H1 (cell line): ENCODE data around the gene RMDN3. TPM values are rescaled to one million over a fixed set of nuclear protein-coding genes. Genes with fewer than 3 reads are reported as not detected.

ENCODE experiments used
- CTCF ChIA-PET: fragments of 300-600 bp; sonication (Branson Sonifier 250); formaldehyde crosslinking; loops from one replicate; lab custom pipeline; 2021; ENCODE audit not compliant: partially characterized antibody; lab: Charles Lee
- POLR2A ChIA-PET: fragments of 300-600 bp; sonication (Branson Sonifier 250); formaldehyde crosslinking; loops from one replicate; lab custom pipeline; 2021; ENCODE audit warnings: inconsistent platforms; ENCODE audit not compliant: partially characterized antibody; lab: Charles Lee
- DNase-seq, 2 experiments: peaks; one replicate each; pipeline versions ENCODE4 v3.0.0 to v3.0.0-alpha.2; 2010 to 2022; ENCODE audit warnings: low spot score in 2 of 2, low read depth in 1 of 2, mixed read lengths in 1 of 2
- FAIRE-seq: peaks from 2 replicates; lab custom pipeline; 2011; peaks lifted over from hg19 to GRCh38; lab: Jason Lieb, UNC
- H2AFZ ChIP-seq: 2 replicates; pipeline ENCODE4 v1.8.1; 2012; ENCODE audit warnings: low read length, inconsistent platforms
- H2AK5ac ChIP-seq: 2 replicates; pipeline ENCODE4 v1.6.1; 2013; ENCODE audit warnings: low read depth, low read length
- H2BK120ac ChIP-seq: replicated peaks from 2 replicates; pipeline ENCODE3; 2013; ENCODE audit warnings: low read depth, low read length, inconsistent platforms
- H2BK12ac ChIP-seq: 2 replicates; pipeline ENCODE4 v1.6.1; 2013; ENCODE audit warnings: low read depth, low read length
- H2BK15ac ChIP-seq: 2 replicates; pipeline ENCODE4 v1.6.1; 2013; ENCODE audit warnings: low read length
- H2BK20ac ChIP-seq: 2 replicates; pipeline ENCODE4 v1.6.1; 2013; ENCODE audit warnings: low read length
- H2BK5ac ChIP-seq: 2 replicates; pipeline ENCODE4 v1.6.1; 2013; ENCODE audit warnings: low read depth, low read length
- H3K14ac ChIP-seq: 2 replicates; pipeline ENCODE4 v1.6.1; 2013; ENCODE audit warnings: inconsistent platforms; ENCODE audit not compliant: insufficient read length
- H3K18ac ChIP-seq: 2 replicates; pipeline ENCODE4 v1.6.1; 2013; ENCODE audit warnings: low read length; ENCODE audit errors: extremely low read depth
- H3K23ac ChIP-seq: 2 replicates; pipeline ENCODE4 v1.6.1; 2013; ENCODE audit warnings: inconsistent platforms; ENCODE audit not compliant: insufficient read length
- H3K23me2 ChIP-seq: 2 replicates; pipeline ENCODE4 v1.6.1; 2013; ENCODE audit warnings: low read depth, low read length
- H3K27ac ChIP-seq: 2 replicates; pipeline ENCODE4 v1.6.1; 2011; ENCODE audit warnings: low read depth, low read length, inconsistent platforms
- H3K27me3 ChIP-seq, 4 experiments: replicated peaks in 1 of 4; 1 replicate in 1 of 4; 2 replicates in 3 of 4; pipeline versions ENCODE4 v1.6.1 to v1.8.1; 2011 to 2013; ENCODE audit warnings: low read length in 3 of 4, mild to moderate bottlenecking in 3 of 4, inconsistent platforms in 2 of 4, mixed read lengths in 2 of 4, moderate library complexity in 1 of 4; ENCODE audit not compliant: control insufficient read depth in 3 of 4, insufficient read depth in 3 of 4; ENCODE audit errors: extremely low read depth in 1 of 4
- H3K36me3 ChIP-seq, 4 experiments: 2 replicates each; pipeline versions ENCODE4 v1.6.1 to v1.8.1; 2011 to 2013; ENCODE audit warnings: mild to moderate bottlenecking in 4 of 4, low read length in 3 of 4, moderate library complexity in 2 of 4, control low read depth in 1 of 4, inconsistent platforms in 1 of 4; ENCODE audit not compliant: insufficient read depth in 4 of 4, control insufficient read depth in 2 of 4
- H3K4ac ChIP-seq: replicated peaks from 2 replicates; pipeline ENCODE3; 2013; ENCODE audit warnings: low read length, low read depth, mixed read lengths, inconsistent platforms; ENCODE audit not compliant: insufficient read length
- H3K4me1 ChIP-seq, 4 experiments: replicated peaks in 1 of 4; 1 replicate in 1 of 4; 2 replicates in 3 of 4; pipeline versions ENCODE4 v1.6.1 to v1.8.1; 2011 to 2013; ENCODE audit warnings: low read length in 3 of 4, inconsistent platforms in 2 of 4, mixed read lengths in 1 of 4; ENCODE audit not compliant: insufficient read depth in 4 of 4, control insufficient read depth in 3 of 4
- H3K4me2 ChIP-seq, 2 experiments: 2 replicates each; pipeline versions ENCODE4 v1.6.1 to v1.8.1; 2011 to 2013; ENCODE audit warnings: low read depth in 2 of 2, low read length in 2 of 2, control low read depth in 1 of 2, inconsistent platforms in 1 of 2, mild to moderate bottlenecking in 1 of 2; ENCODE audit not compliant: insufficient read depth in 1 of 2
- H3K4me3 ChIP-seq, 4 experiments: fragments of 200-600, 300-600 bp in 1 of 4; sonication (generic), shearing (Covaris generic), sonication (Bioruptor Twin) in 1 of 4; 2 replicates each; pipeline versions ENCODE4 v1.5.1 to v1.8.1; 2011 to 2016; ENCODE audit warnings: low read length in 4 of 4, low read depth in 3 of 4, control low read depth in 2 of 4, inconsistent platforms in 2 of 4, mild to moderate bottlenecking in 2 of 4, mixed read lengths in 1 of 4, moderate library complexity in 1 of 4; ENCODE audit not compliant: insufficient read depth in 2 of 4; ENCODE audit errors: extremely low read depth in 1 of 4
- H3K56ac ChIP-seq: replicated peaks from 2 replicates; pipeline ENCODE3; 2013; ENCODE audit warnings: low read depth, mild to moderate bottlenecking, mixed read lengths, low read length, inconsistent platforms; ENCODE audit not compliant: insufficient read length
- H3K79me1 ChIP-seq: 2 replicates; pipeline ENCODE4 v1.6.1; 2013; ENCODE audit warnings: low read depth, low read length, control low read depth
- H3K79me2 ChIP-seq, 2 experiments: 2 replicates each; pipeline versions ENCODE4 v1.6.1 to v1.8.1; 2012 to 2013; ENCODE audit warnings: low read length in 2 of 2, mild to moderate bottlenecking in 2 of 2, inconsistent platforms in 1 of 2; ENCODE audit not compliant: insufficient read depth in 2 of 2, control insufficient read depth in 1 of 2
- H3K9ac ChIP-seq, 4 experiments: replicated peaks in 1 of 4; 1 replicate in 1 of 4; 2 replicates in 3 of 4; pipeline versions ENCODE4 v1.6.1 to v1.8.1; 2011 to 2013; ENCODE audit warnings: low read depth in 3 of 4, low read length in 3 of 4, control low read depth in 2 of 4, mild to moderate bottlenecking in 2 of 4, moderate library complexity in 2 of 4, inconsistent platforms in 1 of 4; ENCODE audit errors: extremely low read depth in 1 of 4
- H3K9me3 ChIP-seq, 2 experiments: 2 replicates each; pipeline versions ENCODE4 v1.6.1 to v1.8.1; 2012 to 2013; ENCODE audit warnings: mild to moderate bottlenecking in 2 of 2, moderate library complexity in 2 of 2, control low read depth in 1 of 2, inconsistent platforms in 1 of 2, low read depth in 1 of 2, low read length in 1 of 2, mixed read lengths in 1 of 2; ENCODE audit not compliant: insufficient read depth in 2 of 2
- H4K20me1 ChIP-seq, 2 experiments: replicated peaks in 1 of 2; 2 replicates each; pipeline versions ENCODE3 to v1.8.1; 2011 to 2013; ENCODE audit warnings: inconsistent platforms in 2 of 2, low read length in 2 of 2, mild to moderate bottlenecking in 1 of 2; ENCODE audit not compliant: insufficient read depth in 2 of 2, control insufficient read depth in 1 of 2
- H4K5ac ChIP-seq: 2 replicates; pipeline ENCODE4 v1.6.1; 2013; ENCODE audit warnings: low read length, low read depth, mixed read lengths, inconsistent platforms; ENCODE audit not compliant: insufficient read length
- H4K8ac ChIP-seq: 2 replicates; pipeline ENCODE4 v1.8.0; 2013; ENCODE audit warnings: mild to moderate bottlenecking, moderate library complexity, low read length, inconsistent platforms; ENCODE audit not compliant: insufficient read depth; ENCODE audit errors: extremely low read depth
- H4K91ac ChIP-seq: replicated peaks from 2 replicates; pipeline ENCODE3; 2013; ENCODE audit warnings: low read length, mixed read lengths, inconsistent platforms; ENCODE audit not compliant: insufficient read length
- BRCA1 ChIP-seq: IDR thresholded peaks from 2 replicates; pipeline ENCODE4 v1.6.1; 2012; ENCODE audit warnings: low read depth, low read length, improper control_type of control experiment
- CBX8 ChIP-seq: fragments of 300-800, 300-1000 bp; sonication (generic); IDR thresholded peaks from 2 replicates; pipeline ENCODE4 v1.7.1; 2016; ENCODE audit warnings: low read depth, low read length, borderline replicate concordance
- CEBPB ChIP-seq: IDR thresholded peaks from 2 replicates; pipeline ENCODE4 v1.6.1; 2012; ENCODE audit warnings: low read depth, low read length
- HDAC2 ChIP-seq, 2 experiments: fragments of 300-600 bp in 1 of 2; sonication (generic) in 1 of 2; IDR thresholded peaks; 2 replicates each; pipeline ENCODE4 v1.6.1; 2011 to 2012; ENCODE audit warnings: low read depth in 2 of 2, low read length in 2 of 2, mild to moderate bottlenecking in 2 of 2, moderate library complexity in 2 of 2, borderline replicate concordance in 1 of 2, inconsistent platforms in 1 of 2
- RBBP5 ChIP-seq: IDR thresholded peaks from 2 replicates; pipeline ENCODE4 v1.7.1; 2012; ENCODE audit warnings: low read depth, mild to moderate bottlenecking, inconsistent platforms, low read length, moderate library complexity, borderline replicate concordance
- RXRA ChIP-seq: IDR thresholded peaks from 2 replicates; pipeline ENCODE4 v1.6.1; 2011; ENCODE audit warnings: low read depth, mild to moderate bottlenecking, low read length, moderate library complexity; ENCODE audit not compliant: insufficient read depth
- SAP30 ChIP-seq: fragments of 300-600 bp; sonication (generic); IDR thresholded peaks from 2 replicates; pipeline ENCODE4 v1.7.1; 2012; ENCODE audit warnings: low read length, moderate library complexity, mild to moderate bottlenecking, inconsistent platforms; ENCODE audit not compliant: insufficient read depth, insufficient replicate concordance
- SIX5 ChIP-seq: IDR thresholded peaks from 2 replicates; pipeline ENCODE4 v1.6.1; 2011; ENCODE audit warnings: mild to moderate bottlenecking, low read depth, low read length
- TAF7 ChIP-seq: optimal IDR thresholded peaks from 2 replicates; pipeline ENCODE3; 2011; ENCODE audit warnings: low read depth, mild to moderate bottlenecking, inconsistent platforms, low read length, moderate library complexity, borderline replicate concordance
- WGBS, 2 experiments: shearing (Covaris generic) in 1 of 2; methylation state at CpG; one replicate each; pipeline versions ENCODE4 v1.1.6 to v1.1.7; 2013 to 2015; ENCODE audit warnings: low lambda C conversion rate in 2 of 2, mixed read lengths in 2 of 2, inconsistent platforms in 1 of 2, low coverage in 1 of 2, missing lambda C conversion rate in 1 of 2; ENCODE audit not compliant: insufficient replicate concordance in 2 of 2, insufficient coverage in 1 of 2, insufficient read length in 1 of 2; ENCODE audit errors: extremely low coverage in 1 of 2, missing lambda C conversion rate in 1 of 2; 5-methylcytosine and 5-hydroxymethylcytosine counted together
- polyA plus RNA-seq, 7 experiments: library from polyadenylated mRNA; depleted of rRNA in 3 of 7; stranded (reverse) in 5 of 7; unstranded in 2 of 7; fragments of >200 nt in 5 of 7; fragments of 200-250 nt in 2 of 7; gene quantifications; 1 replicate in 5 of 7; 2 replicates in 1 of 7; 4 replicates in 1 of 7; pipeline versions ENCODE4 v1.2.1 to v1.2.3, GENCODE V29; 2011 to 2013; ENCODE audit warnings: missing spikeins in 2 of 7, mixed read lengths in 2 of 7
- total RNA-seq: library from RNA; stranded (reverse); fragmentation: NEBNext Ultra II Directional; extraction: Animal tissue kit (Norgen Biotek cat#: 25700); gene quantifications from 2 replicates; pipeline ENCODE4 v1.2.1, GENCODE V29; 2021
- TF ChIP-seq, protein P1 (sequence below): IDR thresholded peaks from 2 replicates; pipeline ENCODE4 v1.6.1; 2011; ENCODE audit warnings: low read depth, mild to moderate bottlenecking, low read length; ENCODE audit not compliant: insufficient read depth
- TF ChIP-seq, protein P2 (sequence below): IDR thresholded peaks from 2 replicates; pipeline ENCODE4 v1.6.1; 2011; ENCODE audit warnings: low read length, improper control_type of control experiment

Gene RMDN3
- total and polyA plus RNA-seq, 2 of the 8 experiments (the other 6 are each of a cell fraction or from before 2014, with no cell fraction given), result 10.8 to 24.1 TPM

DNA sequence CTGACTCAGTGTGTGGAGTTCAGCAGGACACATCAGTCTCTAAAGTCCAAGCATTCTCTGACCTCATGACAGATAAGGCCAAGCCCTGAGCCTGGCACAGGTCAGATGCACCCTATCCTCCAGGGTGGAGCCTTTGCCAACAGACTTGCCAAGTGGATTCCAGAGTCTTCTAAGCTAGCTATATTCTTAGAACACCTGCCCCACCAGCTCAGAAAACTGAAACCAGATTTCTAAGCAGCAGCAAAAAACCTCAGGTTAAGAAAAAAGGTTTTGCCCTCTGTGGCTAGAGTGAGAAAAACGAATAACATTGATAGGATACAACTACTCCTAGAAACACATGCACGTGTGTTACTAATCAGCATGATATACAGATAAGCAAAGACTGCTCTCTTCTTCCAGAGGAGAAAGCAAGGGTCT is 11.6 kb downstream of the RMDN3 start:
- 87% methylated on average over 2 of the region's 2 CpGs; no CpG with 5 or more reads in 1 of the 2 experiments for WGBS, 2 experiments
- H4K20me1 ChIP-seq, result peaks cover 0 to under 1% of the 10 kb centered on the region in 2 experiments
- no peak overlapping the region for H2BK12ac ChIP-seq
- no peak overlapping the region for H4K91ac ChIP-seq
- H4K5ac ChIP-seq, result no peak overlapping the region
- POLR2A ChIA-PET, result interaction anchor here (0.9 to 1.5 kb wide), 5 partner anchors 11 to 103 kb away, joined by 3 read pairs; partner anchors contain the start of gene SPINT1
- H3K79me1 ChIP-seq, result no peaks in the 10 kb centered on the region
- no peak overlapping the region for H3K4me3 ChIP-seq
- DNase-seq, result no peak
- no peak overlapping the region for H4K8ac ChIP-seq
- H2AFZ ChIP-seq, result no peak overlapping the region
- no peak overlapping the region for H2BK15ac ChIP-seq
- no peak overlapping the region for H3K4ac ChIP-seq
- no peak overlapping the region for H3K14ac ChIP-seq
- H3K4me2 ChIP-seq, result no peak overlapping the region
- no peak overlapping the region for H3K56ac ChIP-seq
- peaks cover 9 to 17% (median 14%) of the 10 kb centered on the region in 4 experiments for H3K4me1 ChIP-seq
- H3K27ac ChIP-seq, result no peak overlapping the region
- no peaks in the 10 kb centered on the region for H3K23me2 ChIP-seq
- CTCF ChIA-PET, result interaction anchor here (1.0 to 6.8 kb wide), 9 partner anchors 8 to 289 kb away, joined by 3 to 70 read pairs (median 6); partner anchors contain the start of genes C15orf62 and GCHFR
- no peaks in the 10 kb centered on the region for H3K79me2 ChIP-seq
- H2BK20ac ChIP-seq, result no peak overlapping the region
- H2AK5ac ChIP-seq, result no peak overlapping the region
- no peak for FAIRE-seq
- no peak overlapping the region for H3K18ac ChIP-seq
- no peaks in the 10 kb centered on the region for H3K9me3 ChIP-seq
- no peak overlapping the region for H2BK5ac ChIP-seq
- H3K27me3 ChIP-seq, result no peaks in the 10 kb centered on the region
- no peak overlapping the region for H2BK120ac ChIP-seq
- peaks cover 0 to 7% (median 3%) of the 10 kb centered on the region in 4 experiments; a peak in 4 of 8 replicates for H3K36me3 ChIP-seq
- H3K9ac ChIP-seq, result no peak overlapping the region
- H3K23ac ChIP-seq, result no peak overlapping the region
- TF ChIP-seq RBBP5 (no peak), SIX5 (no peak), BRCA1 (no peak), CEBPB (no peak), SAP30 (no peak), CBX8 (no peak), HDAC2 (IDR thresholded peaks at IDR 0.05; ENCODE audit: borderline replicate concordance in 1 of 2, low read depth in 2 of 2, low read length in 2 of 2) (no peak), TAF7 (no peak), RXRA (no peak)
- TF ChIP-seq, protein P1, sequence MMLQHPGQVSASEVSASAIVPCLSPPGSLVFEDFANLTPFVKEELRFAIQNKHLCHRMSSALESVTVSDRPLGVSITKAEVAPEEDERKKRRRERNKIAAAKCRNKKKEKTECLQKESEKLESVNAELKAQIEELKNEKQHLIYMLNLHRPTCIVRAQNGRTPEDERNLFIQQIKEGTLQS, result no peak
- TF ChIP-seq, protein P2, sequence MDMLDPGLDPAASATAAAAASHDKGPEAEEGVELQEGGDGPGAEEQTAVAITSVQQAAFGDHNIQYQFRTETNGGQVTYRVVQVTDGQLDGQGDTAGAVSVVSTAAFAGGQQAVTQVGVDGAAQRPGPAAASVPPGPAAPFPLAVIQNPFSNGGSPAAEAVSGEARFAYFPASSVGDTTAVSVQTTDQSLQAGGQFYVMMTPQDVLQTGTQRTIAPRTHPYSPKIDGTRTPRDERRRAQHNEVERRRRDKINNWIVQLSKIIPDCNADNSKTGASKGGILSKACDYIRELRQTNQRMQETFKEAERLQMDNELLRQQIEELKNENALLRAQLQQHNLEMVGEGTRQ, result no peak
